ENCODE measurements around the gene METTL27.

METTL27 gene

DNA sequence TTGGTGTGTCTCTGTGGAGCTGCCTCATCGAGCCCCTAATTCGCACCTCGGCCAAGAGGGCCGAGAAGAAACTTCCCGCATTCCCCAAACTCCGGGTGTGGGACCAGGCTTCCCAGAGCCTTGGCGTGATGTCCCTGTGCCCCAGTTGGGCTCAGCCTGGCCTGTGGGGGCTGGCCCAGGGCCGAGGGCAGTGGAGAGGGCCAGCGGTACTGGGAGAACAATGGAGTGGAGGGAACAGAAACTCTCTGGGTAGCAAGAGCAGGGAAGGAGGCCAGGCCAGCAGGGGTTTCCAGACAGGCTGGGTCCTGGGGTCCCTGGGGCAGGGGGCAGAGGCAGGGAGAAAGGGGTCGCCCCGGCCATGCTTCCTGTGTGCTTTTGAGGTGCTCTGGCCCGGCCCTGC lies 34.7 kb upstream of the METTL27 start:
- no peak overlapping the region for H3K4me3 Mint-ChIP-seq

DNA sequence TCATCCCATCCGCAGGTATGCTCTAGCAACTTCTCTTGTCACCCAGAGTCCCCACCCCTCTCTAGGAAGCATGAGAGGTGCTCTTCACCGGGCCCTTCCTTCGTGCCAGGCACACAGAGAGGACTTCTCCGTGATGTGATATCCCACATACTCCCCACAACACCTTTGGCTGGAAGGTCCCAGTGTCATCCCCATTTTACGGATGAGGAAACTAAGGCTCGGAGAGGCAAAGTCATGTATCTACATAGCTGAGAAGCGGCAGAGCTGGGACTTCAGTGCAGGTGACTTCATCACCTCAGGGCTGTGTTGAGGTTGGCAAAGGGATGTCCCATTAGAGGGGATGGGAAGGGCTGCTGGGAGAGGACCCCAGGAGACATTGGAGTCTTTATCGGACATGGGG lies 34.0 kb upstream of the METTL27 start:
- no peak for ATAC-seq (ENCODE audit: low read depth)
- DNase-seq (ENCODE audit: low spot score in 2 of 2), result no peak
- Mint-ChIP-seq H3K27me3 (peaks cover 9% of the 10 kb centered on the region), H3K4me1 (no peaks in the 10 kb centered on the region), H3K36me3 (no peaks in the 10 kb centered on the region), H3K27ac (no peak overlapping the region), H3K4me3 (no peak overlapping the region), H3K9me3 (no peaks in the 10 kb centered on the region)

More for the DNA sequence above, 34.7 kb upstream of the METTL27 start:
- Mint-ChIP-seq H3K27me3 (peaks cover 9% of the 10 kb centered on the region), H3K4me1 (no peaks in the 10 kb centered on the region), H3K27ac (no peak overlapping the region), H3K9me3 (no peaks in the 10 kb centered on the region), H3K36me3 (no peaks in the 10 kb centered on the region)
- ATAC-seq (ENCODE audit: low read depth) (no peak), DNase-seq (ENCODE audit: low spot score in 2 of 2) (no peak)

DNA sequence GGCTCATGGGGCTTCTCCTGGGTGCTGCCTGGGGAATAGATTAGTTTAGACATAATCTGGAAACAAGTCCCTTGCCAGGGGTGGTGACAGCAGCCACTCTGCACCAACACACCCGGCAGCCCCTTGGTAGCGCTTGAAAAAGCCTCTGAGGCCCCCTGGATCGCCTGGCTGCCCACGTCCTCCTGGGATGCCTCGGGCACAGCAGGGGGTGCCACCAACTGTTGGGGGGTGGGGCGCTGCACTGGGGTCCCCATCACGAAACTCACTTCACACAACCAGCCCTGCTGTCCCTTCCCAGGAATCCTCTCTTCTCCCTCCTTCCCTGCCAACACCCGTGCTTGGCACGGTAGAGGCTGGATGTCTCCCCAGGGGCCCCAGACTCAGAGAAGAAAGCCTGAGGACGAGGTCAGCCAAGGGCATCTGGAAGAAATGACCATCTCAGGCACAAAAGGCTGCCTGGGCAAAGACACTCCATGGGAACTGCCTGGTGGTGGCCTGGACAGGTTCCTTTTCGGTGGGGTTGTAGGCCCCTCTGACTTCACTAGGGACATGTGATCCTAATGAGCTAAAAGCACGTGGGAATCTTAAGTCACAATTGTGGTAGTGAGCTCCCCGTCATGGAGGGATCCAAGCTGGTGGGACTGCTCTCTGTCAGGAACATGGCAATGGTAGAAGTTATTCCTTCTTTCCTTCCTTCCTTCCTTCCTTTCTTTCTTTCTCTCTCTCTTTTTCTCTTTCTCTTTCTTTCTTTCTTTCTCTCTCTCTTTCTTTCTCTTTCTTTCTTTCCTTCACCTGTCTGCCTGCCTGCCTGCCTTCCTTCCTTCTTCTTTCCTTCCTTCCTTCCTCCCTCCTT lies 30.0 kb upstream of the METTL27 start:
- Mint-ChIP-seq H3K27me3 (peaks cover 4% of the 10 kb centered on the region), H3K36me3 (no peaks in the 10 kb centered on the region), H3K27ac (no peak overlapping the region), H3K4me3 (no peak overlapping the region), H3K9me3 (no peaks in the 10 kb centered on the region), H3K4me1 (no peaks in the 10 kb centered on the region)
- DNase-seq (ENCODE audit: low spot score in 2 of 2) (no peak), ATAC-seq (ENCODE audit: low read depth) (no peak)

DNA sequence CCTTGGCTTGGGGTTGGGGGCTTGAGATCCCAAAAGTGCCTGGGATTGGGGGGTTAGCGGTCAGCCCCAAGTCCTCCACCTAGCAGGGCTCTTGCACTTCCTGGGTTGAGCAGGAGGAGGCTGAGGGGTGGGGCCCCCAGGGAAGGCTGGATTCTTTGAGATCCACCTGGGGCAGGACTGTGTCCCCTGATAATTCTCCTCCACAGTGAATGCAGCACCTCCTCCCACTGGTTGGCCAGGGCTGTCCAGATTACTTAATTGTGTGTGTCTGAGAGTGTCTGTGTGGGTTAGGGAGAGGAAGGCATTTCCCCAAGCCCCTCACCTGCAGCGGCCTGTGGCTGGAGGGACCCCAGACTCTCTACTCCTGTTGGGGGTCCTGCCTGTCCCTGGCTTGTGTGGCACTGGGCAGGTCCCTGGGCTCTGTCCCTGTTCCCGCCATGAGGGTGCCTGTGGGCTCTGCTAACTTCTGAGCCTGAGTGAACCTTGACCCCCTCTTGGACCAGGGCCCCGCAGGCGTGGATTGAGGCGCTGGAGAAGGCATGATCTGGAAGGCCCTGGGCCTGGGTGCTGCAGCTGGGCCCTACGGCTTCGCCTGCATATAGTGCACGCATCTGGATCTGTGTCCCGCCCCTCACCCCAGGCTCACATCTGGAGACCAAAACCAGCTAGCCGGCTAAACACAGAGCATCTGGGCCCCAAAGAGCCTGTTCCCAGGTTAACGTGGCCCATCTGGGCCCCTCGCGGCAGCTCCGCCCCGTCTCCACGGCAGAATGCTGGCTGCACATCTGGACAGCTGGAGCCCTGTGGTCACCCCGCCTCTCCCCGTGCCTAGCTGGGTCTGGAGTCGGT lies 29.1 kb upstream of the METTL27 start:
- DNase-seq (ENCODE audit: low spot score in 2 of 2) (no peak), ATAC-seq (ENCODE audit: low read depth) (no peak)
- Mint-ChIP-seq H3K4me1 (no peaks in the 10 kb centered on the region), H3K27me3 (peaks cover 12% of the 10 kb centered on the region), H3K4me3 (no peak overlapping the region), H3K9me3 (no peaks in the 10 kb centered on the region), H3K36me3 (no peaks in the 10 kb centered on the region), H3K27ac (no peak overlapping the region)

DNA sequence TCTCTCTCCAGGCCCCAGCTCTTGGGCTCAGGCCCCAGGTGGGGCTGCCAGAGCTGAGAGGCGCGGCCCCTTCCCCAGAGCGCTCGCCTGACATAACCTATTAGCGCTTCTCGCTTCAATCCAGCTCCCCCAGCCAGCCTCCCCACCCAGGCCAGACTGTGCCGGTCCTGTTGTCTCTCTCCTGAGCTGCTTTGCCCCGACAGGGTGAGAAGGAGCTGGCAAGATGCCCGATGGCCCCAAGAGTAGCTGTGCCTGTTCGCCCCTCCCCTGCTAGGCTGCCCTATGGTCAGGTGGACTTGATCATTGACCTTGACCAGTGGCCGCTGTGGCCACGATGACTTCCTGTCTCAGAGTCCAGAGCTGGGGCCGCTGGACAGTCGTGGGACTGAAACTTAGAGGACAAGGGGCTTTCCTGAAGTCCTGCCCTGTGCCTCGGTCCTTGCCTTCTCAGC lies 27.8 kb upstream of the METTL27 start:
- no peak for ATAC-seq (ENCODE audit: low read depth)
- Mint-ChIP-seq H3K4me1 (no peaks in the 10 kb centered on the region), H3K27ac (no peak overlapping the region), H3K27me3 (peaks cover 12% of the 10 kb centered on the region), H3K36me3 (no peaks in the 10 kb centered on the region), H3K9me3 (no peaks in the 10 kb centered on the region), H3K4me3 (no peak overlapping the region)
- no peak for DNase-seq (ENCODE audit: low spot score in 2 of 2)

DNA sequence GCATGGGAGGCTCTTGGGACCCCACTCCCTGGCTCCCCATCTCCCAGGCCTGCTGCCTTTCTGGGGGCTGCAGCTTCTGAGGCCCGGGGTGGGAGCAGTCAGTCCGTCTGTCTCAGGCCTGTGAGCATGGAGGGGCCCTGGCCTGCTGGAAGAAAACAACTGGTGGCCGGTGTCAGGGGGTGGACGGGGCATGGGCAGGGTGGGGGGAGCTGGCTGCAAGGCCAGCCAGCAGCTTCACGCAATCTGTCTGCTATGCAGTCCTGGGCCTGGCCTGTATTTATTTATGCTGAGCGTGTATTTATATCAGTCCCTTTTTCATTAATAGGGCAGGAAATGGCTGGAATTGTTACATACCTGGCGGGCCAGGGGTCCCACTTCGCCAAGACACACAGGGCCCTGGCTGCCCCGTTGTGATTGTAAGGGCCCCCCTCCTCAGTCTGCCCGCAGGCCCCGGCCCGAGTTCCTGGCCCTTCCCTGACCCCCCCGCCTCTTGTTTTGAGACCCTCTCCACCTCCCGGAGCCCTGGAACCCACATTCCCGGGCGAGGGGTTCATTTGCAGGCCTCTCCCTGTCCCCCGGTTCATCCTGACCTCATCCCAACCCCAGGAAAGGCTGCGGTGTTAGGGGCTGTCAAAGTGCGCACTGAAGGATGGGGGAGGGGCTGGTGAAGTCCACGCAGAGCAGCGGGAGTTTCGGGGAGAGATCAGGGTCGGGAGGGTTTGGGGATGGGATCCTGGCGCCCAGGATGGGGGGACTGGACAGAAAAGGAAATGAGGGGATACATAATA lies 26.9 kb upstream of the METTL27 start:
- H3K27me3 Mint-ChIP-seq, result peaks cover 12% of the 10 kb centered on the region
- no peak for ATAC-seq (ENCODE audit: low read depth)
- H3K4me1 Mint-ChIP-seq, result no peaks in the 10 kb centered on the region
- DNase-seq (ENCODE audit: low spot score in 2 of 2), result no peak
- no peaks in the 10 kb centered on the region for H3K36me3 Mint-ChIP-seq
- H3K4me3 Mint-ChIP-seq, result no peak overlapping the region
- H3K27ac Mint-ChIP-seq, result no peak overlapping the region
- no peaks in the 10 kb centered on the region for H3K9me3 Mint-ChIP-seq

DNA sequence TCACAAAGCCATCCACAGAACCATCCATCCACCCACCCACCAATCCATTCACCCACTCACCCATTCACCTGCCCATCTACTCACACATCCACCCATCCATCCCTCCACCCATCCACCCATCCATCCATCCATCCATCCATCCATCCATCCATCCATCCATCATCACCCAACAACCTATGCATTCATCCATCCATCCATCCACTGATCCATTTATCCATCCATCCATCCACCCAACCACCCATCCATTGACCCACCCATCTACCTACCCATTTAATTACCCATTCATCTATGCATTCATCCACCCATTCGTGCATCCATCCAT lies 24.1 kb upstream of the METTL27 start:
- Mint-ChIP-seq H3K4me1 (no peaks in the 10 kb centered on the region), H3K27me3 (peaks cover 9% of the 10 kb centered on the region), H3K9me3 (no peaks in the 10 kb centered on the region), H3K4me3 (no peak overlapping the region), H3K36me3 (no peaks in the 10 kb centered on the region), H3K27ac (no peak overlapping the region)
- DNase-seq (ENCODE audit: low spot score in 2 of 2) (no peak), ATAC-seq (ENCODE audit: low read depth) (no peak)

DNA sequence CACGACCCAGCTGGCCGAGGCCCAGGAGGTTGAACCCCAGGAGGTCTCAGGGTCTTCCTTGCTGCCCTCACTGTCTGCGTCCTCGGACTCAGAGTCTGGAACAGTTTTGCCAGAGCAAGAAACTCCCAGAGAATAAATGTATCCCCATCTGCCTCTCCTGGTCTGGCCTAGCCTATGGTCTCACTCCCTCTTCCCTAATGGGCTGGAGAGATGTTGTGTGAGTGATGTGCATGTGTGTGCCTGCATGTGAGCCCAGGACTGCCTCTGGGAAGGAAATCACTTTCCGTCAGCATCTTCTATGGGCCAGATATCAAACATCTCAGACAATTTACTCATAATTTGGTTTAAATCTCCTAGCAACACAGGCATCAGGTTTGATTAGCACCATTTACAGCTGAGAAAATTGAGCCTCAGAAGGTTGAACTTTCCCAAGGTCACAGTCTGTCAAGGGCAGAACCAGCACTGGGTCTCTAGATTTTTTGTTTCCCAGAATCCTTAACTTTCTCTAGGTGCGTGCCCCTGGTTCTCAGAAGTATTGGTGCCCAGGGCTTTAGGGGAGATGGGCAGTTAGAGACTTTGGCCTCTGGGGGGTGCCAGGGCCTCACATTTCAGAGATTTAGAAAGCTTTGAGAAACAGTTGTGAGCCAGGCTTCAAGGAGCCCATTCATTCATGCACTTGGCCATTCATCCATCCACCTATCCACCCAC lies 23.6 kb upstream of the METTL27 start:
- Mint-ChIP-seq H3K4me1 (no peaks in the 10 kb centered on the region), H3K27me3 (peaks cover 9% of the 10 kb centered on the region), H3K9me3 (no peaks in the 10 kb centered on the region), H3K27ac (no peak overlapping the region), H3K36me3 (no peaks in the 10 kb centered on the region), H3K4me3 (no peak overlapping the region)
- DNase-seq (ENCODE audit: low spot score in 2 of 2), result peak in 1 of 2 donors; percentile 14
- ATAC-seq (ENCODE audit: low read depth), result no peak

DNA sequence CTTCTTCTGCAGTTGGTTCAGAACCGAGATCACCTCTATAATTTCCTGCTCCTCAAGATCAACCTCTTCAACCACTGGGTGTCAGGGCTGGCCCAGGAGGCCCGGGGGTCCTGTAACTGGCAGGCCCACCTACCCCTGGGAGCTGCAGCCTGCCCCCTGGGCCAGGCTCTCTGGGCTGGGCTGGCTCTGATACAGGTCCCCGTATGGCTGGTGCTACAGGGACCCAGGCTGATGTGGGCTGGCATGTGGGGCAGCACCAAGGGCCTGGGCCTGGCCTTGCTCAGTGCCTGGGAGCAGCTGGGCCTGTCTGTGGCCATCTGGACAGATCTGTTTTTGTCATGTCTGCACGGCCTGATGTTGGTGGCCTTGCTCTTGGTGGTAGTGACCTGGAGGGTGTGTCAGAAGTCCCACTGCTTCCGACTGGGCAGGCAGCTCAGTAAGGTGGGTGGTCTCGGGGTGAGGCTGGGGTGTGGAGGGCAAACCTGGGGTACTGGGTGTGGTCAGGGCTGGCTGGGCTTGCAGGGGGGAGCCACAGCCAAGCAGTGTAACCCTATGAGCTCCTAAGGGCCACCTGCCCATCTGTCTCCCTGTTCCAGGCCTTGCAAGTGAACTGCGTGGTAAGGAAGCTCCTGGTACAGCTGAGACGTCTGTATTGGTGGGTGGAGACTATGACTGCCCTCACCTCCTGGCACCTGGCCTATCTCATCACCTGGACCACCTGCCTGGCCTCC lies 22.8 kb upstream of the METTL27 start:
- DNase-seq (ENCODE audit: low spot score in 2 of 2) (no peak), ATAC-seq (ENCODE audit: low read depth) (no peak)
- H3K9me3 Mint-ChIP-seq, result no peaks in the 10 kb centered on the region
- no peaks in the 10 kb centered on the region for H3K4me1 Mint-ChIP-seq
- H3K27me3 Mint-ChIP-seq, result peaks cover 10% of the 10 kb centered on the region
- no peaks in the 10 kb centered on the region for H3K36me3 Mint-ChIP-seq
- H3K27ac Mint-ChIP-seq, result no peak overlapping the region
- no peak overlapping the region for H3K4me3 Mint-ChIP-seq

DNA sequence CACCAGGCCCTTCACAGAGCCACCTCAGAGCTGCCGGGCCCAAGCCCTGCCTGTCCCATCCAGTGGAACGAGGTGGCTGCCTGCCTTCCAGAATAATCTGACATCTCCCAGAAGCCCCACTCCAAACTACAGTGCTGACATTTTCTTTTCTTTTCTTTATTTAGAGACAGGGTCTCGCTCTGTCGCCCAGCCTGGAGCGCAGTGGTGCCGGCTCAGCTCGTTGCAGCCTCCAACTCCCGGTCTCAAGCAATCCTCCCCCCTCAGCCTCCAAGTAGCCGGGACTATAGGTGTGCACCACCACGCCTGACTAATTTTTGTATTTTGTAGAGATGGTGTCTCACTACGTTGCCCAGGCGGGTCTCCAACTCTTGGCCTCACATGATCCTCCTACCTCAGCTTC lies 19.0 kb upstream of the METTL27 start:
- ATAC-seq (ENCODE audit: low read depth), result no peak
- Mint-ChIP-seq H3K4me1 (no peaks in the 10 kb centered on the region), H3K4me3 (no peak overlapping the region), H3K27me3 (peaks cover 7% of the 10 kb centered on the region), H3K9me3 (no peaks in the 10 kb centered on the region), H3K27ac (no peak overlapping the region), H3K36me3 (no peaks in the 10 kb centered on the region)
- DNase-seq (ENCODE audit: low spot score in 2 of 2), result no peak

DNA sequence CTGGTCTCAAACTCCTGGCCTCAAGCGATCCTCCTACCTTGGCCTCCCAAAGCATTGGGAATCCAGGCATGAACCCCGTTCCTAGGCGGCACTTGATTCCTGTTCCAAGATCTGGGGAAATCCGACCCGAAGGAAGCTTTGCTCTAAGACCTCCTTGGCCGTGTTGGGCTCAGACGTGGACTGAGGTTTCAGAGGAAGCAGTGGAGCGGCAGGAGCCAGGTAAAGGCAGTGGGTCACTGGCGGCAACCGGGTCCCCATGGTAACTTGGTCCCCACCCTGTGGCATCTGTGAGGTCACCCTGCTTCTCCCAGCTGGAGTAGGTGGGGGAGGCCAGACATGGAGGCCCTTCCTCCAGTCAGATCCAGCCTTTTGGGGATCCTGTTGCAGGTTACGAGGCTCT lies 18.5 kb upstream of the METTL27 start, which contains the start of gene TMEM270:
TMEM270 (plus strand) TSS at position 301 of the 400 bp plus-strand sequence; CDS start at position 337, 36 bp downstream.
- no peaks in the 10 kb centered on the region for H3K9me3 Mint-ChIP-seq
- no peaks in the 10 kb centered on the region for H3K4me1 Mint-ChIP-seq

DNA sequence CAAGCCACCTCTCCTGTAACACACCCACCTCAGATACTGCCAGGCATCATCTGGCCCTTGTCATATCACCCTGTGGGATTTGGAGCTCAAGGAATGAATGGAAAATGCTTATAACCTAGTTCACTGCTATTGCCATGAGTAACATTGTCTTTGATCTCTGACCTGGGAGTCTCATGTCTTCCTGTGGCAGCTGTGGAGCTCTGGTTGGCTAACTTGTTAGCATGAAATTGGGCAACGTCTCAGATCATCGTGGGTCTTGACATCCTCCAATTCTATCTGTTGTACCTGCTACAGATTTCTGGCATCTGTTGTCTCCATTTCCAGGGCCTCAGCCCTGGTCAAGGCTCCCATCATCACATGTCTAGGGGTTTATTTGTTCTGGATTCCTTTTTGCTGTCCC lies 16.5 kb upstream of the METTL27 start:
- DNase-seq (ENCODE audit: low spot score in 2 of 2) (no peak), ATAC-seq (ENCODE audit: low read depth) (no peak)
- no peaks in the 10 kb centered on the region for H3K4me1 Mint-ChIP-seq
- no peak overlapping the region for H3K27ac Mint-ChIP-seq
- no peaks in the 10 kb centered on the region for H3K9me3 Mint-ChIP-seq
- H3K27me3 Mint-ChIP-seq, result peaks cover 9% of the 10 kb centered on the region
- no peak overlapping the region for H3K4me3 Mint-ChIP-seq
- H3K36me3 Mint-ChIP-seq, result no peaks in the 10 kb centered on the region

More for the DNA sequence above, 18.5 kb upstream of the METTL27 start, which contains the start of gene TMEM270:
- Mint-ChIP-seq H3K27ac (no peak within 1 kb of the TSS), H3K4me3 (no peak within 1 kb of the TSS), H3K36me3 (no peaks in the 10 kb centered on the region), H3K27me3 (peaks cover 7% of the 10 kb centered on the region)
- ATAC-seq (ENCODE audit: low read depth) (no peak), DNase-seq (ENCODE audit: low spot score in 2 of 2) (no peak)

DNA sequence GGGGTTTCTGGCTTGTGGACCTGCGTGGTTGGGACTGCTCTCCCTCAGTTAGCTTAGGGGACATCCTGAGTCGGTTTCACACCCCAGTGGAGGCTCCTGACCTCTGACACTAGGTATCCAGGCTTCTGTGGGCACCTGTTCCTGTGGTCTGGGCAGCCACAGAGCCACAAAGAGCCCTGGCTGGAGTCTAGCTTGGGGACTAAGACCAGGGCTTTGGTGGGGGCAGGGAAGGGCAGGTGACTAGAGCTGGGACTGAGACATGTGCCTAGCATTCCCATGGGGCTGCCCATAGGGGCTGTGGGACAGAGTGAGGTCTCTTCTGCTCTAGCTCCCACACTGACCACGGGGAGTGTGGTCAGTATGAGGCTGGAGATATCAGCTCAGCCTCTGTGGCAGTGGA lies 14.6 kb upstream of the METTL27 start:
- H3K27me3 Mint-ChIP-seq, result peaks cover 14% of the 10 kb centered on the region
- H3K27ac Mint-ChIP-seq, result peak overlapping the region; percentile 6
- H3K36me3 Mint-ChIP-seq, result no peaks in the 10 kb centered on the region
- DNase-seq (ENCODE audit: low spot score in 2 of 2) (no peak), ATAC-seq (ENCODE audit: low read depth) (no peak)
- H3K4me1 Mint-ChIP-seq, result peaks cover 2% of the 10 kb centered on the region
- no peak overlapping the region for H3K4me3 Mint-ChIP-seq
- no peaks in the 10 kb centered on the region for H3K9me3 Mint-ChIP-seq

Data from memory B cell (primary cell).